ENCODE results near the gene SORCS2. TPM values are rescaled to one million over a fixed set of nuclear protein-coding genes. Genes with fewer than 3 reads are reported as not detected.

The SORCS2 gene
- polyA plus RNA-seq, 1 donor from 2014 or later = 1.0 TPM

DNA sequence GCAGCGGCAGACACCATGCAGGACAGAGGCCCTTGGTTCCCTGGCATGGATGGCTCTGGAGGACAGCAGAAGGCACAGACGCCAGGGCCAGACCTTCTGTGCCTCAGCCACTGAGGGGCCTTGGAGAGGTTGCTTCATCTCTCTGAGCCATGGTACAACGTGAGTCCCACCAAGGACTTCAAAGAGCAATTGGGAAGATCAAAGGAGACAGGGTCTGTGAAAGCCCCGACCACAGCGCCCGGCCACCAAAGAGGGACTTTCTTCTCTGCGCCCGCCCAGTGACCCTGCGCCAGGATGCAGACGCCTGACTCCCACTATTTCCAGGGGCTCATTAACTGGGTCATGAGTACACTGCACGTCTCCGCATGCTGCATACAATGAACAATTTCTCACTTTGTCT is 573.3 kb downstream of the SORCS2 start:
- H3K27ac ChIP-seq (ENCODE audit: low read length) = no peak overlapping the region
- no peaks in the 10 kb centered on the region for H3K9me3 ChIP-seq (ENCODE audit: low read length)
- H3K36me3 ChIP-seq (ENCODE audit: insufficient read depth, low read length) = no peaks in the 10 kb centered on the region
- peaks cover 10% of the 10 kb centered on the region for H4K20me1 ChIP-seq (ENCODE audit: insufficient read depth)
- H3F3A ChIP-seq (ENCODE audit: insufficient read depth, low read length, poor library complexity, severe bottlenecking) = no peaks in the 10 kb centered on the region
- no peak overlapping the region for H3K4me3 ChIP-seq (ENCODE audit: low read length)
- H3K79me2 ChIP-seq (replicated peaks; ENCODE audit: insufficient read depth, low read length) = no peaks in the 10 kb centered on the region
- no peak overlapping the region for H3K9ac ChIP-seq (ENCODE audit: low read length)
- TF ChIP-seq EP300 (conservative IDR thresholded peaks at IDR 0.05; ENCODE audit: poor library complexity, severe bottlenecking) (no peak), SMC3 (conservative IDR thresholded peaks at IDR 0.05; ENCODE audit: poor library complexity) (no peak), CTCF (IDR thresholded peaks at IDR 0.05; ENCODE audit: poor library complexity, severe bottlenecking) (no peak), POLR2AphosphoS5 (IDR thresholded peaks at IDR 0.05) (no peak), EZH2 (IDR thresholded peaks at IDR 0.05; ENCODE audit: borderline replicate concordance, insufficient read depth, low read length, poor library complexity, severe bottlenecking) (no peak), MXI1 (conservative IDR thresholded peaks at IDR 0.05; ENCODE audit: poor library complexity, severe bottlenecking) (no peak), RAD21 (conservative IDR thresholded peaks at IDR 0.05) (no peak), TAF1 (IDR thresholded peaks at IDR 0.05; ENCODE audit: low read depth) (no peak)
- TF ChIP-seq, protein P1, sequence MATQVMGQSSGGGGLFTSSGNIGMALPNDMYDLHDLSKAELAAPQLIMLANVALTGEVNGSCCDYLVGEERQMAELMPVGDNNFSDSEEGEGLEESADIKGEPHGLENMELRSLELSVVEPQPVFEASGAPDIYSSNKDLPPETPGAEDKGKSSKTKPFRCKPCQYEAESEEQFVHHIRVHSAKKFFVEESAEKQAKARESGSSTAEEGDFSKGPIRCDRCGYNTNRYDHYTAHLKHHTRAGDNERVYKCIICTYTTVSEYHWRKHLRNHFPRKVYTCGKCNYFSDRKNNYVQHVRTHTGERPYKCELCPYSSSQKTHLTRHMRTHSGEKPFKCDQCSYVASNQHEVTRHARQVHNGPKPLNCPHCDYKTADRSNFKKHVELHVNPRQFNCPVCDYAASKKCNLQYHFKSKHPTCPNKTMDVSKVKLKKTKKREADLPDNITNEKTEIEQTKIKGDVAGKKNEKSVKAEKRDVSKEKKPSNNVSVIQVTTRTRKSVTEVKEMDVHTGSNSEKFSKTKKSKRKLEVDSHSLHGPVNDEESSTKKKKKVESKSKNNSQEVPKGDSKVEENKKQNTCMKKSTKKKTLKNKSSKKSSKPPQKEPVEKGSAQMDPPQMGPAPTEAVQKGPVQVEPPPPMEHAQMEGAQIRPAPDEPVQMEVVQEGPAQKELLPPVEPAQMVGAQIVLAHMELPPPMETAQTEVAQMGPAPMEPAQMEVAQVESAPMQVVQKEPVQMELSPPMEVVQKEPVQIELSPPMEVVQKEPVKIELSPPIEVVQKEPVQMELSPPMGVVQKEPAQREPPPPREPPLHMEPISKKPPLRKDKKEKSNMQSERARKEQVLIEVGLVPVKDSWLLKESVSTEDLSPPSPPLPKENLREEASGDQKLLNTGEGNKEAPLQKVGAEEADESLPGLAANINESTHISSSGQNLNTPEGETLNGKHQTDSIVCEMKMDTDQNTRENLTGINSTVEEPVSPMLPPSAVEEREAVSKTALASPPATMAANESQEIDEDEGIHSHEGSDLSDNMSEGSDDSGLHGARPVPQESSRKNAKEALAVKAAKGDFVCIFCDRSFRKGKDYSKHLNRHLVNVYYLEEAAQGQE (IDR thresholded peaks at IDR 0.05; ENCODE audit: borderline replicate concordance) = no peak
- no peak overlapping the region for H3K4me2 ChIP-seq (ENCODE audit: low read length)
- no peak overlapping the region for H2AFZ ChIP-seq (ENCODE audit: low read depth, low read length)
- no peaks in the 10 kb centered on the region for H3K9me2 ChIP-seq (ENCODE audit: insufficient read depth, low read length)
- H3K27me3 ChIP-seq (ENCODE audit: insufficient read depth, low read depth, low read length) = no peaks in the 10 kb centered on the region

- H3K79me2 ChIP-seq (replicated peaks; ENCODE audit: insufficient read depth, low read length) = no peaks in the 10 kb centered on the region
- peaks cover 10% of the 10 kb centered on the region for H4K20me1 ChIP-seq (ENCODE audit: insufficient read depth)
- no peak overlapping the region for H3K9ac ChIP-seq (ENCODE audit: low read length)
- H3K4me3 ChIP-seq (ENCODE audit: low read length) = no peak overlapping the region
- no peak overlapping the region for H3K27ac ChIP-seq (ENCODE audit: low read length)
- H3K27me3 ChIP-seq (ENCODE audit: insufficient read depth, low read depth, low read length) = no peaks in the 10 kb centered on the region
- H3K36me3 ChIP-seq (ENCODE audit: insufficient read depth, low read length) = no peaks in the 10 kb centered on the region
- TF ChIP-seq MXI1 (conservative IDR thresholded peaks at IDR 0.05; ENCODE audit: poor library complexity, severe bottlenecking) (no peak), SMC3 (conservative IDR thresholded peaks at IDR 0.05; ENCODE audit: poor library complexity) (no peak), EP300 (conservative IDR thresholded peaks at IDR 0.05; ENCODE audit: poor library complexity, severe bottlenecking) (no peak), RAD21 (conservative IDR thresholded peaks at IDR 0.05) (no peak), CTCF (IDR thresholded peaks at IDR 0.05; ENCODE audit: poor library complexity, severe bottlenecking) (no peak), EZH2 (IDR thresholded peaks at IDR 0.05; ENCODE audit: borderline replicate concordance, insufficient read depth, low read length, poor library complexity, severe bottlenecking) (no peak), TAF1 (IDR thresholded peaks at IDR 0.05; ENCODE audit: low read depth) (no peak), POLR2AphosphoS5 (IDR thresholded peaks at IDR 0.05) (no peak)
- TF ChIP-seq, protein P1 (IDR thresholded peaks at IDR 0.05; ENCODE audit: borderline replicate concordance) = no peak
- H2AFZ ChIP-seq (ENCODE audit: low read depth, low read length) = no peak overlapping the region
- no peaks in the 10 kb centered on the region for H3K9me3 ChIP-seq (ENCODE audit: low read length)
- H3K9me2 ChIP-seq (ENCODE audit: insufficient read depth, low read length) = no peaks in the 10 kb centered on the region
- no peak overlapping the region for H3K4me2 ChIP-seq (ENCODE audit: low read length)
- no peaks in the 10 kb centered on the region for H3F3A ChIP-seq (ENCODE audit: insufficient read depth, low read length, poor library complexity, severe bottlenecking)
Observed at GRCh38 chr4:7766086-7766485, 573.7 kb downstream of the SORCS2 start.

All from neural cell (in vitro differentiated cells).